Activated CD4-positive, alpha-beta T cell treated with anti-CD3 and anti-CD28 coated beads, Interleukin-2, Interleukin-6, amounts not matched to agents 100 ng/mL and 50 ng/mL, durations not matched to agents 16 hours and 8 hours (primary cell): ENCODE data around the gene STAG3.
"Not testable (repeated sequence)": the region's sequence is repeated elsewhere in the genome, so short reads cannot be mapped to it uniquely, and the experiment has no call there.

ENCODE experiments used
- DNase-seq: peaks from one replicate; pipeline ENCODE4 v3.0.0-alpha.2; 2020

Gene STAG3

DNA sequence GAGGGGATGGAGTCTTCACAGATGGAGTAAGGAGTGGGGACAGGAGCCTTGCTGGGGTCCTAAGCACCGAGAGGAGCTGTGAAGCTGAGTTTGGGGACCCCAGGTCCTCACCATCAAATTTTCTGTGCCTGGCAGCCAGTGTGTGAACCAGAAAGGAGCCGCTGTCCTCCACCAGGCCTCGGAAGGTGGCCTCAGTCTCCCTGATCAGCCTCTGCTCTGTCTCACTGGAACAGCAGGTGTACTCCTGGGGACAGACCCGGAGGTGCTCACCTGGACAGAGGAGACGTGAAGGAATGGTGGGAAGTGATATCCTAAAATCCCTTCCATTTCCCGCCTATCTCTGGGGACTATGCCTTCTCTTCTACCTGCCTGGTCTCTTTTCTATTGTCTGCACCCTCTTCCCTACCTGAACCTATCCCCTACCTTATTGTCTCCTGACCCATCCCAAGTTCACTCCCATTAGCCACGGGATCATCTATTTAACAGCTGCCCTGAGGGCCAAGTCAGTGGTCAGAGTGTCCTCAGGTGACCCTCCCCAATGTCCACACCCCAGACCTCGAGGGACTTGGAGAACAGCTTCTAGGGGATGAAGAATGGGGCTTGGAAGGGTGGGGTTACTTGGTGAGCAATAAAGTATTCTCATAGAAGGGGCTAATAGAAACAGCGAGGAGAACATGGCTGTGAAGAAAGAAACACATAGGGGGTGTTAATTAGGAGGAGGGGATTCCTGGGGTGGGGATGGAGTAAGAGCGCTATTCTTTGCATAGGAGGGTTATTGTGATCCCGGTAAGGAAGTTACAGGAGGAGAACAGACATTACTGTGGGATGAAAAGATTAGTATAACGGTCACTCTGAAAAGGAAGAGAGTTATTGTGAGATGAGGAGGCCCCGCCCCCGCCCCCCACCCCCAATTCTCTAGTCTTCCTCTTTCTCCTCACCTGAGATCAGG, 1.3 kb upstream of the STAG3 start:
- DNase-seq: no peak

DNA sequence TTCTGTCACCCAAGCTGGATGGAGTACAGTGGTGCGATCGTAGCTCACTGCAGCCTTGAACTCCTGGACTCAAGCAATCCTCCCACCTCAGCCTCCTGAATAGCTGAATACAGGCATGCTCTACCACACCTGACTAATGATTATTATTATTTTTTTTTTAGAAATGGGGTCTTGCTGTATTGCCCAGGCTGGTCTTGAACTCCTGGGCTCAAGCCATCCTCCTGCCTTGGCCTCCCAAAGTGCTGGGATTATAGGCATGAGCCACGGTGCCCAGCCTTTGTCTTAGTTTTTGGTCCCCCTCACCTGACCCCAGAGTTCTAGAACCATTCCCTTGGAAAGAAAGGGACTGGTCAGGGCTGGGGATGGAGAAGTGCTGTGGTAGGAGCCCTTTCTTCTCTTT, 2.4 kb downstream of the STAG3 start:
- DNase-seq: not testable (repeated sequence)

DNA sequence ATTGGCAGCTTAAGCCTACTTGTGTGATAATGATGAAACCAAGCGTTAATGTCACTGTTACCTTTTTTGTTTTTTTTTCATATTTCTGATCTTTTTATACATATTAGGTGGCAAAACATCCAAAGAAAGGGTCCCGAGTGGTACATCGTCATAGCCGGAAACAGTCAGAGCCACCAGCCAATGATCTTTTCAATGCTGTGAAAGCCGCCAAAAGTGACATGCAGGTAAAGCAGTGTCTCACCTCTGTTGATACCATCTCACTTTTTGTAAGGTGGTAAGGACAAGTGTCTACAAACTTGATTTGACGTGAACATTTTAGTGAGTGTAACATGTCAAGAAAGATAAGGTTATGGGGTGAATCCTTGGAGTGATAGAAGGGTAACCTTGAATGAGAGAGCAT, 4.9 kb downstream of the STAG3 start:
- not testable (repeated sequence) for DNase-seq

DNA sequence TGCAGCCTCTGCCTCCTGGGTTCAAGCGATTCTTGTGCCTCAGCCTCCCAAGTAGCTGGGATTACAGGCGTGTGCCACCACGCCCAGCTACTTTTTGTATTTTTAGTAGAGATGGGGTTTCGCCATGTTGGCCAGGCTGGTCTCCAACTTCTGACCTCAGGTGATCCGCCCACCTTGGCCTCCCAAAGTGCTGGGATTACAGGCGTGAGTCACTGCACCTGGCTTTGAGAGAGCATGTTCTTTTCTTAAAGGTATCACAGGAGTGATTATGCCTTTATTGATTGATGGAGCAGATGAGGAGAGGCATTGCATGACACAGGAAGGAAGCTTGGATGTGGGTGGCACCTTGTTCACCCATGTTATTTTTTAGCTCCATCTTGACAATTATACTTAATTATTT, 5.4 kb downstream of the STAG3 start:
- DNase-seq: not testable (repeated sequence)

- no peak for DNase-seq
Observed at GRCh38 chr7:100185726-100186125, 8.0 kb downstream of the STAG3 start.

GRCh38 chr7:100189061-100189460, 11.3 kb downstream of the STAG3 start:
- no peak for DNase-seq

GRCh38 chr7:100190048-100190711, 12.5 kb downstream of the STAG3 start:
- DNase-seq: peak; percentile 65

GRCh38 chr7:100191775-100192174, 14.1 kb downstream of the STAG3 start:
- no peak for DNase-seq

- not testable (repeated sequence) for DNase-seq
Observed at GRCh38 chr7:100192281-100192862, 14.7 kb downstream of the STAG3 start.

GRCh38 chr7:100192969-100193368, 15.3 kb downstream of the STAG3 start:
- DNase-seq: no peak

DNA sequence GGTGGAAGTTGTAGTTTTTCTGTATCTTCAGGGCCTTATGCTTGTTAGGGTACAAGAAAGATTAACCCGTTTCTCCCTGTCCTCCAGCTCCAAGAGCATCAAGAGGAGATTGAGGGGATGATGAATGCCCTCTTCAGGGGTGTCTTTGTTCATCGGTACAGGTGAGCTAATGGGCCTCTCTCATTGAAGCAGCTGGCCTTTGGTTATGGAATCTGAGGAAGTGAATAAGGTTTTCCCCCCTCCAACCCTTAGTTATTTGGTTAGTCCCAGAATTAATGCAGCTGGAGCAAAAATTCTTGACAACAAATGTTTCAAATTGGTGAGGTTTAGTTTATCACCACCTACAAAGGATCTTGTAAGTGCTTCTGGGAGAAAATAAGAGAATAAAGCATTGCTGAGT, 17.5 kb downstream of the STAG3 start:
- no peak for DNase-seq

- DNase-seq: not testable (repeated sequence)
Observed at GRCh38 chr7:100195901-100196322, 18.2 kb downstream of the STAG3 start.

DNA sequence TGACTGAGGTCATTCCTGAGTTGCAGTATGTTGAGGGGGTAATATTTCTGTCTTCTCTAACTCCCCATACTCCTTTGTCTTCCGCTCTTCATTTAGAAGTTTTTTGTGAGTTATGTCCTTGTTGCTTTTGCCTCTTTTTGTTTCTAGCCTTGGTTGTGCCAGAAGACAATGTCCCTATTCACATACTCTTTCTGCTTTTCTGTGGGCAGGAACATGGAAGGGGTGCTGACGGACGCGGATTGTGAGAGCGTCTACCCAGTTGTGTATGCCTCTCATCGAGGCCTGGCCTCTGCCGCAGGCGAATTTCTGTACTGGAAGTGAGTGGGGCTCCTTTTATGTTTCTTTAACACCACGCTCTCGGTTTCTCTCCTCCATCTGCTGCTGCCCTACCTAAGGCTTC, 20.5 kb downstream of the STAG3 start:
- no peak for DNase-seq

GRCh38 chr7:100200693-100201092, 23.0 kb downstream of the STAG3 start:
- no peak for DNase-seq

GRCh38 chr7:100204454-100204853, 26.7 kb downstream of the STAG3 start:
- no peak for DNase-seq

- DNase-seq: peak; percentile 89
Observed at GRCh38 chr7:100208911-100209408, 31.2 kb downstream of the STAG3 start.

DNA sequence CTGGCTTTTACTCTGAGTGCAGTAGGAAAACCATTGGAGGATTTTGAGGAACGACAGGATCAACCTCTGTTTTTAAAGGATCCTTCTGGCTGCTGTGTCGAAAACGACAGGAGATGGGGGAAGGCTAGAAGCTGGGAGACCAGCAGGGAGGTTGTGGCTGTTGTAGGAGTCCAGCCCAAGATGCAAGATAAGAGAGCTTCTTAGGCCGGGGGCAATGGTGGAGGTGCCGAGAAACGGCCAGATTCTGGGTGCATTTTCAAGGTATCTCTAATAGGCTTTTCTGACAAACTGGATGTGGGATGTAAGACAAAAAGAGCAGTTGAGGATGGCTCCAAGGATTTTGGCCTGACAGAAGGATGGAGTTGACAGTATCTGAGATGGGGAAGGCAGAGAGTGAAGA, 31.8 kb downstream of the STAG3 start:
- DNase-seq: no peak

- DNase-seq: no peak
Observed at GRCh38 chr7:100210805-100211204, 33.1 kb downstream of the STAG3 start.

DNA sequence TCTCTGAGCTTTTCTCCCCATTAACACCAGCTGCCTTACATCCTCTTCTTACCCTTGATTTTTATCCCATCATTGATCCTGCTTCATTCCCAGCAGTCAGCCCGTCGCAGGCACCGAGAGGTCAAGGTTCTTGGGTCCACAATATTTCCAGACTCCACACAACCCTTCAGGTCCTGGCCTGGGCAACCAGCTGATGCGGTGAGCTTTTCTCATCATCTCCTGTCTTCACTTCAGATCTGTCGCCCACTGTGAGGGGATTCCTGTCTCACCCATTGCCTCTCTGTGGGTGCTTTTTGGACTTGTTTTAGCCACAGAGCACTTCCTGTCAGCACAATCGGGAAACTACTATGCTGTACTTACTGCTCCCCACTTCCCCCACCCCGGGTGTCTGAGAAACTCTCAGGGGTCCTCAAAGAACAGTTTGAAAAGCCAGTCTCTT, 33.6 kb downstream of the STAG3 start:
- peak; percentile 62 for DNase-seq

GRCh38 chr7:100212631-100213286, 35.0 kb downstream of the STAG3 start:
- DNase-seq: no peak

DNA sequence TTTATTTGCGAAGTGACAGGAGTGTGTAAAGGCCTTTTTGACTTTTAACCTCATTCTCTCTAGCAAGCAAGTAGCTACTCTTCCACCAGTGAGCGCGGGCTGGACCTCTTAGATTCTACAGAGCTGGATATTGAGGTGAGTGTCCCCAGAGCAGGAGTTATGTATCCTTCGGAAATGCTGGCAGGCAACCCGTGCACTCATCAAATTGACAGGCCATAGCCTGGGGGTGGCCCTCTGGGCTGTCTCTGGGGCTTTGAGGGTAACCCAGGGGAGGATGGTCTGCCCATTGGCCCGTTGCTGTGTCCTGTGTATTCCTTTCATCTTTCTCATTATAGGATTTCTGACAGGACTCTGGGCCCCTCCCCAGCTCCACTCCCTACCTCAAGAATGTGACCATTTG, 36.0 kb downstream of the STAG3 start:
- DNase-seq: no peak

- DNase-seq: not testable (repeated sequence)
Observed at GRCh38 chr7:100214356-100214755, 36.6 kb downstream of the STAG3 start.

- no peak for DNase-seq
Observed at GRCh38 chr7:100215895-100216294, 38.2 kb downstream of the STAG3 start.
